Subcutaneous adipose tissue (tissue), 4 donors: ENCODE measurements around the gene ADAMTS12. TPM values are rescaled to one million over a fixed set of nuclear protein-coding genes. Genes with fewer than 3 reads are reported as not detected.

Experiments used
- total RNA-seq, 4 donors: library from RNA; depleted of rRNA; stranded (reverse); fragments of >200 nt; gene quantifications; one replicate each; pipeline ENCODE4 v1.1.0, GENCODE V29; 2016
- TF ChIP-seq, protein P1 (sequence below): fragments of 450-650 bp; IDR thresholded peaks from one replicate; pipeline ENCODE4 v1.5.1; 2016; ENCODE audit warnings: low read depth, mild to moderate bottlenecking, control low read depth, antibody characterized with exemption, moderate library complexity

ADAMTS12 gene
- total RNA-seq, 4 donors from 2014 or later = 13.8 to 49.4 (median 20.2) TPM

DNA sequence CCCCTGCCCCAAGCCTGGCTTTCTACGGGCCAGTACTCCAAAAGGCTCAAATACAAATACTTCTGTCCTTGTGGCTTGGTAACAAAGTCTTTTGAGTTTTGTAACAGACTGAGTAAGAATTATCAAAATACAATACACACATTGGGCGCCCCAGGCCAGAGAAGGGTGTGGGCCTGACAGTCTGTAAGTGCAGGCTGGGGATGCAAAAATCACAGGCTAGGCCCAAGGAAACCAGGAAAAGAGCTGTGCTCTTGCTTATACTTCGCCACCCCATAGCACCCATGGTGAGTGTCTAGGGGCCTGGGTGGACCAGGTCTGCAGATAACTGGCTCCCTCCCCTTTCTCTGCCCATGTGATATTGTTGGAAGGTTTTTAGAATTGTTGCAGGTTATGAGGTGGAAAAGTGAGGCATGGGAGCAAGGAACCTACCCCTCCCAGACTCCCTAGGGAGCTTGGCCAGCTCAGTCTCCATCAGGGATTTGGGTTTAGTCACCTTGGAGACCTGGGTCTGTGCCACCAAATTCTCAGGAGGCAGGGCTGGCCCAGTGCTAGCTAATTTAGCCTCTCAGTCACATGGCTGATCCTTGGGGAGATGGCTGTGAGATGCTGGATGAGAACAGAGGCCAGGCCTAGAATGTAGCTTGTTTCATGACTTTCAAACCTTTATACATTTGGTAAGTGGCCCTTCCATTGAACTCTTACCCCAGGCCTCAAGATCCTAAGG, 378.2 kb downstream of the ADAMTS12 start:
- TF ChIP-seq, protein P1, sequence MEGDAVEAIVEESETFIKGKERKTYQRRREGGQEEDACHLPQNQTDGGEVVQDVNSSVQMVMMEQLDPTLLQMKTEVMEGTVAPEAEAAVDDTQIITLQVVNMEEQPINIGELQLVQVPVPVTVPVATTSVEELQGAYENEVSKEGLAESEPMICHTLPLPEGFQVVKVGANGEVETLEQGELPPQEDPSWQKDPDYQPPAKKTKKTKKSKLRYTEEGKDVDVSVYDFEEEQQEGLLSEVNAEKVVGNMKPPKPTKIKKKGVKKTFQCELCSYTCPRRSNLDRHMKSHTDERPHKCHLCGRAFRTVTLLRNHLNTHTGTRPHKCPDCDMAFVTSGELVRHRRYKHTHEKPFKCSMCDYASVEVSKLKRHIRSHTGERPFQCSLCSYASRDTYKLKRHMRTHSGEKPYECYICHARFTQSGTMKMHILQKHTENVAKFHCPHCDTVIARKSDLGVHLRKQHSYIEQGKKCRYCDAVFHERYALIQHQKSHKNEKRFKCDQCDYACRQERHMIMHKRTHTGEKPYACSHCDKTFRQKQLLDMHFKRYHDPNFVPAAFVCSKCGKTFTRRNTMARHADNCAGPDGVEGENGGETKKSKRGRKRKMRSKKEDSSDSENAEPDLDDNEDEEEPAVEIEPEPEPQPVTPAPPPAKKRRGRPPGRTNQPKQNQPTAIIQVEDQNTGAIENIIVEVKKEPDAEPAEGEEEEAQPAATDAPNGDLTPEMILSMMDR = no peak

DNA sequence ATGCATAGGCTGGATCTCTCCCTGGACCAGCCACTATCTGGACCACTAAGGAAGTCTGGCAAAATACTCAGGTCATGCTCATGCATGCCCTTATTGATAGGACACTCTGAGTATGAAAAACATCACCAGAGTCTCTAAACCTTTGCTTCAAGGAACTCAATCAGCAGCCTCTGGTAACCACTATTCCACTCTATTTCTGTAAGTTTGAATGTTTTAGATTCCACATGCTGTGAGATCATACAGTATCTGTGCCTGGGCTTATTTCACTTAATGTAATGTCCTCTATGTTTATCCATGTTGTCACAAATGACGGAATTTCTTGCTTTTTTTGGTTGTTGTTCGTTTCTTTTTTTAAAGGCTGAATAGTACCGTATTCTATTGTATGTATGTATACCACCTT, 382.8 kb downstream of the ADAMTS12 start:
- TF ChIP-seq, protein P1 = no peak

DNA sequence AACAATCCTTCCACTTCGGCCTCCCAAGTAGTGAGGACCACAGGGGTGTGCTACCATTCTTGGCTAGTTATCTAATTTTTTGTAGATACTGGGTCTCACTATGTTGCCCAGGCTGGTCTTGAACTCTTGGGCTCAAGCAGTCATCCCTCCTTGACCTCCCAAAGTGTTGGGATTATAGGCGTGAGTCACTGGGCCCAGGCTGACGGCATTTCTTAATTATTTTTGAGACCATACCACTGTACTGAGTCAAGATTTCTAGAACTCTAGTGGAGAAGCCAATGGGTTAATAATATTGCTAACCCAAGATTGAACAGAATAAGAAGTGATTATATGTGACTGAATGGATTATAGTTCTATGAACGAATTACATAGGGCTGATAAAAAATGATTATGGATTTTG, 384.4 kb downstream of the ADAMTS12 start:
- TF ChIP-seq, protein P1 = no peak

DNA sequence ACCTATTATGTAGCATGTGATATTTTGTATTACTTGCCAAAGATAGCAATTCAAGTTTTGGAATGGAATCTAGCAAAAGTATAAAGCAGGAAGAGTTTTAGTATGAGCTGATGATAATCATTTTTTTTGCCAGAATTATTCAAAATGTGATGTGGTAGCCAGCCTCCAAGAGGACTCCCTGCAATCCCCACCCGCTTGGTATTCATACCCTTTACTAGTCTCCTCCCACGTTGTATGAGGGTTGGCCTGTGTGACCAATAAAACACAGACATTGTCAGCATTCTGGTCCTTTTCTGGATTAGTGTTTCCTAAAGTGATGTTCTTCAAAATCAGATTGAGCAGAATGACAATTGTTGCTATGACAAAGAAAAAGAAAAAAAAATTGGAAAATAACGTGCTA, 387.2 kb downstream of the ADAMTS12 start:
- TF ChIP-seq, protein P1 = no peak

DNA sequence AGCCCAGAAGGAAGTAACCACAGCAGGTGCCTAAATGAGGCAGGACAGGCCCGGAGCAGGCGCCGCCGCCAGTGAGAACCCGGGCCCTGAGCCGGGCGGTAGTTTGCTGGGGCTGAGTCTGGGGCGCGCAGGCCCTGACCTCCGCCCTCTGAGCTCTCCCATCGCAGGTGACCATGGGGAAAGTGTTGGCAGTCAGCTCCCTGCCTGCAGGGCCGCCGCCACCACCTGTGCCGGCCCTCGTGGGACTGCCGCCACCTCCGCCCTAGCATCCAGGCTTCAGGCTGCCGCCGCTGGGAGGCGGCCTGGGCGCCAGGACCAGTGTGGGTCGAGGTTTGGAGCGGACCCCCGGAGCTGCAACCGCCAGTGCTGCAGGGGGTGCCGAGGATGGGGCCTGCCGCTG, 389.9 kb downstream of the ADAMTS12 start:
- TF ChIP-seq, protein P1 = no peak

DNA sequence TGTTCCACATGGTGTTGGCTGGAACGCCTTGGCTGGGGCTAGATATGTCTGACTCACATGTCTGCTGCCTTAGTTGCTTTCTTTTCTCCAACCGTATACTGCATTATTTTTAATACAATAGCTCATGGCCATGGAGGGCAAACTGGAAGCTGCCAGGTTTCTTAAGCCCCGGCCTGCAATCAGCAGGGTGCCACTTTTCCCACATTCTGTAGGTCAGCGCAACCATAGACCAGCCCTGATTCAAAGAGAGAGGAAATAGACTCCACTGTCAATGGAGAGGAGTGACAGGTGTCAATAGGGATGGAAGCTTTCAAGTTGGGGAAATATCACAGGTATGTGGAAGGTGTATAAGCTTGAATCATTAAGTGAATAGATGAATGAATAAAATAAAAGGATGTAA, 390.5 kb downstream of the ADAMTS12 start:
- TF ChIP-seq, protein P1 = no peak

DNA sequence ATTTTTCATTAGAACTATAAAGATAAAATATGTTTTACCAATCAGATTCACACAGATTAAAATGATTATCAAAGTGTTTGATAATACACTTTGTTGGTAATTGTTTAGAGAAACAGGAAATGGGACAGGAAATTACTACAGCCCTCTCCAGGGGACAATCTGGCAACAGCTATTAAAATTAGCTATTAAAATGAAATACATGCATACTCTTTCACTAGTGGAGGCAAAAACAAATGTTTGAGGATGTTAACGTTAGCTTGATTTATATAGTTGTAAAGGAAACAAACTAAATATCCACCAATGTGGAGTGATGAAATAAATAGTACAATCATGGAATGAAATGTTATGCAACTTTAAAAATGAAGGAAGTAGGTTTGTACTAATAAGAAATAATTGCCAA, 397.3 kb downstream of the ADAMTS12 start:
- TF ChIP-seq, protein P1 = no peak
